ENCODE measurements around the gene AIF1L. TPM values are rescaled to one million over a fixed set of nuclear protein-coding genes. Genes with fewer than 3 reads are reported as not detected.

Gene AIF1L
- total and polyA plus RNA-seq, 2 of the 13 experiments (the other 11 are each of a cell fraction or from before 2014, with no cell fraction given): 12.4 to 36.5 TPM

DNA sequence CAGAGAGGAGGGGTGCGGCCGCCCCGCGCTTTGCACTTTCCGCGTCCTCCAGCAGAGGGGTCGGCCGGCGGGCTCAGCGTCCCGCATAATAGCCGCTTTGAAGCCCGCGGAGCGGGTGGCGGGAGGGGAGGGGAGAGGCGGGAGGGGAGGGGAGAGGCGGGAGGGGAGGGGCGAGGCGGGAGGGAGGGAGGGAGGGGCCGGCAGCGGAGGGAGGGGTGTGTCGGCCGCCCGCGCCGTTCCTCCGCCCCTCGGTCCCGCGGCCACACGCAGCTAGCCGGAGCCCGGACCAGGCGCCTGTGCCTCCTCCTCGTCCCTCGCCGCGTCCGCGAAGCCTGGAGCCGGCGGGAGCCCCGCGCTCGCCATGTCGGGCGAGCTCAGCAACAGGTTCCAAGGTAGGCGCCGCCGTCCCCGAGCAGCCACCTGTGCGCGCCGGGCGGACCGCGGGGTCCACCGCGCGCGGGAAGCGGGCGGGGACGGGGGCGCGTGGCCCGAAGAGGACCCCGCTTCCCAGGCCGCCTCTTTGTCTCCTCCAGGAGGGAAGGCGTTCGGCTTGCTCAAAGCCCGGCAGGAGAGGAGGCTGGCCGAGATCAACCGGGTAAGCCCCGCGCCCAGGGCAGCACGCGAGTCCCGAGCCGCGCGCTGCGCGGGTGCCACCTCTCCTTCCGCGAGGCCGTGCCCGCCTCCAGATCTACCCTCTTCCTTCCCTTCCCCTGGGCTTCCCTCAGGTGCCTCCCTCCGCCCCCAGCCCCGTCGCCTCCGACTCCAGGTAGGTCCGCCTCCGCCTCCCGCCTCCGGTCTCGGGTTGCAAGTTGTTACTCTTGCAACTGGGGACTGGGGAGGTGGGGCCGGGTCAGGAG, at the start of gene AIF1L (continued):
- TF ChIP-seq, protein P1, sequence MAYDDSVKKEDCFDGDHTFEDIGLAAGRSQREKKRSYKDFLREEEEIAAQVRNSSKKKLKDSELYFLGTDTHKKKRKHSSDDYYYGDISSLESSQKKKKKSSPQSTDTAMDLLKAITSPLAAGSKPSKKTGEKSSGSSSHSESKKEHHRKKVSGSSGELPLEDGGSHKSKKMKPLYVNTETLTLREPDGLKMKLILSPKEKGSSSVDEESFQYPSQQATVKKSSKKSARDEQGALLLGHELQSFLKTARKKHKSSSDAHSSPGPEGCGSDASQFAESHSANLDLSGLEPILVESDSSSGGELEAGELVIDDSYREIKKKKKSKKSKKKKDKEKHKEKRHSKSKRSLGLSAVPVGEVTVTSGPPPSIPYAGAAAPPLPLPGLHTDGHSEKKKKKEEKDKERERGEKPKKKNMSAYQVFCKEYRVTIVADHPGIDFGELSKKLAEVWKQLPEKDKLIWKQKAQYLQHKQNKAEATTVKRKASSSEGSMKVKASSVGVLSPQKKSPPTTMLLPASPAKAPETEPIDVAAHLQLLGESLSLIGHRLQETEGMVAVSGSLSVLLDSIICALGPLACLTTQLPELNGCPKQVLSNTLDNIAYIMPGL (CRISPR knock-in tag; IDR thresholded peaks at IDR 0.05; ENCODE audit: borderline replicate concordance in 1 of 2, low read depth in 1 of 2): peak in 1 of 2 experiments; percentile 15; a peak in 1 of 4 replicates
- TF ChIP-seq HNRNPL (IDR thresholded peaks at IDR 0.05; ENCODE audit: low read depth, low read length) (peak; percentile 35; the same call in 1 of the 2 replicates), NR2F1 (CRISPR knock-in tag; IDR thresholded peaks at IDR 0.05) (no peak), RARG (CRISPR knock-in tag; IDR thresholded peaks at IDR 0.05; ENCODE audit: low read depth) (no peak), GABPA (IDR thresholded peaks at IDR 0.05; ENCODE audit: low read depth, low read length) (no peak), GABPA (CRISPR knock-in tag; IDR thresholded peaks at IDR 0.05; ENCODE audit: low read depth) (no peak), ZNF773 (CRISPR knock-in tag; IDR thresholded peaks at IDR 0.05; ENCODE audit: borderline replicate concordance) (no peak), ADNP (CRISPR knock-in tag; IDR thresholded peaks at IDR 0.05) (no peak), NFKBIZ (CRISPR knock-in tag; IDR thresholded peaks at IDR 0.05) (no peak), NFYB (CRISPR knock-in tag; IDR thresholded peaks at IDR 0.05) (no peak), TEAD3 (CRISPR knock-in tag; optimal IDR thresholded peaks at IDR 0.05; ENCODE audit: borderline replicate concordance) (no peak), PCBP1 (IDR thresholded peaks at IDR 0.05; ENCODE audit: borderline replicate concordance, low read depth, low read length) (peak; percentile 25; the same call in 1 of the 2 replicates), KAT8 (CRISPR knock-in tag; IDR thresholded peaks at IDR 0.05) (no peak), HNF4A (CRISPR knock-in tag; IDR thresholded peaks at IDR 0.05) (no peak), HOXA9 (CRISPR knock-in tag; IDR thresholded peaks at IDR 0.05; ENCODE audit: borderline replicate concordance) (no peak)
- TF ChIP-seq, protein P2, sequence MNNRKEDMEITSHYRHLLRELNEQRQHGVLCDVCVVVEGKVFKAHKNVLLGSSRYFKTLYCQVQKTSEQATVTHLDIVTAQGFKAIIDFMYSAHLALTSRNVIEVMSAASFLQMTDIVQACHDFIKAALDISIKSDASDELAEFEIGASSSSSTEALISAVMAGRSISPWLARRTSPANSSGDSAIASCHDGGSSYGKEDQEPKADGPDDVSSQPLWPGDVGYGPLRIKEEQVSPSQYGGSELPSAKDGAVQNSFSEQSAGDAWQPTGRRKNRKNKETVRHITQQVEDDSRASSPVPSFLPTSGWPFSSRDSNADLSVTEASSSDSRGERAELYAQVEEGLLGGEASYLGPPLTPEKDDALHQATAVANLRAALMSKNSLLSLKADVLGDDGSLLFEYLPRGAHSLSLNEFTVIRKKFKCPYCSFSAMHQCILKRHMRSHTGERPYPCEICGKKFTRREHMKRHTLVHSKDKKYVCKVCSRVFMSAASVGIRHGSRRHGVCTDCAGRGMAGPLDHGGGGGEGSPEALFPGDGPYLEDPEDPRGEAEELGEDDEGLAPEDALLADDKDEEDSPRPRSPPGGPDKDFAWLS (CRISPR knock-in tag; IDR thresholded peaks at IDR 0.05; ENCODE audit: borderline replicate concordance): no peak
- TF ChIP-seq, protein P3, sequence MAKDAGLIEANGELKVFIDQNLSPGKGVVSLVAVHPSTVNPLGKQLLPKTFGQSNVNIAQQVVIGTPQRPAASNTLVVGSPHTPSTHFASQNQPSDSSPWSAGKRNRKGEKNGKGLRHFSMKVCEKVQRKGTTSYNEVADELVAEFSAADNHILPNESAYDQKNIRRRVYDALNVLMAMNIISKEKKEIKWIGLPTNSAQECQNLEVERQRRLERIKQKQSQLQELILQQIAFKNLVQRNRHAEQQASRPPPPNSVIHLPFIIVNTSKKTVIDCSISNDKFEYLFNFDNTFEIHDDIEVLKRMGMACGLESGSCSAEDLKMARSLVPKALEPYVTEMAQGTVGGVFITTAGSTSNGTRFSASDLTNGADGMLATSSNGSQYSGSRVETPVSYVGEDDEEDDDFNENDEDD (CRISPR knock-in tag; IDR thresholded peaks at IDR 0.05; ENCODE audit: borderline replicate concordance): no peak
- TF ChIP-seq, protein P4, sequence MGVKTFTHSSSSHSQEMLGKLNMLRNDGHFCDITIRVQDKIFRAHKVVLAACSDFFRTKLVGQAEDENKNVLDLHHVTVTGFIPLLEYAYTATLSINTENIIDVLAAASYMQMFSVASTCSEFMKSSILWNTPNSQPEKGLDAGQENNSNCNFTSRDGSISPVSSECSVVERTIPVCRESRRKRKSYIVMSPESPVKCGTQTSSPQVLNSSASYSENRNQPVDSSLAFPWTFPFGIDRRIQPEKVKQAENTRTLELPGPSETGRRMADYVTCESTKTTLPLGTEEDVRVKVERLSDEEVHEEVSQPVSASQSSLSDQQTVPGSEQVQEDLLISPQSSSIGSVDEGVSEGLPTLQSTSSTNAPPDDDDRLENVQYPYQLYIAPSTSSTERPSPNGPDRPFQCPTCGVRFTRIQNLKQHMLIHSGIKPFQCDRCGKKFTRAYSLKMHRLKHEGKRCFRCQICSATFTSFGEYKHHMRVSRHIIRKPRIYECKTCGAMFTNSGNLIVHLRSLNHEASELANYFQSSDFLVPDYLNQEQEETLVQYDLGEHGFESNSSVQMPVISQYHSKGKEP (CRISPR knock-in tag; IDR thresholded peaks at IDR 0.05): no peak
